ENCODE results near the gene MORC1.

MORC1 gene

GRCh38 chr3:108918866-108919265 lies 199.1 kb downstream of the MORC1 start:
- no peak for DNase-seq

GRCh38 chr3:108914774-108915641 lies 202.9 kb downstream of the MORC1 start:
- DNase-seq = no peak

GRCh38 chr3:108909799-108910198 lies 208.1 kb downstream of the MORC1 start:
- DNase-seq = no peak

All from SIG-M5 (cell line).